Renal cortex interstitium (tissue), 11 donors: Measurements from ENCODE around the gene JPH2. TPM values are rescaled to one million over a fixed set of nuclear protein-coding genes. Genes with fewer than 3 reads are reported as not detected.

Experiments
- DNase-seq, 11 donors: peaks; one replicate each; pipeline ENCODE4 v3.0.0-alpha.2; 2013; ENCODE audit warnings: low read depth in 9 of 11, low spot score in 4 of 11; ENCODE audit errors: extremely low read depth in 1 of 11
- polyA plus RNA-seq, 3 donors: library from polyadenylated mRNA; unstranded; fragments of 120-200 nt; gene quantifications; one replicate each; pipeline ENCODE4 v1.2.1, GENCODE V29; 2013; ENCODE audit not compliant: insufficient read length in 3 of 3

The JPH2 gene
- polyA plus RNA-seq, 3 donors: 1.4 to 1.8 (median 1.7) TPM

DNA sequence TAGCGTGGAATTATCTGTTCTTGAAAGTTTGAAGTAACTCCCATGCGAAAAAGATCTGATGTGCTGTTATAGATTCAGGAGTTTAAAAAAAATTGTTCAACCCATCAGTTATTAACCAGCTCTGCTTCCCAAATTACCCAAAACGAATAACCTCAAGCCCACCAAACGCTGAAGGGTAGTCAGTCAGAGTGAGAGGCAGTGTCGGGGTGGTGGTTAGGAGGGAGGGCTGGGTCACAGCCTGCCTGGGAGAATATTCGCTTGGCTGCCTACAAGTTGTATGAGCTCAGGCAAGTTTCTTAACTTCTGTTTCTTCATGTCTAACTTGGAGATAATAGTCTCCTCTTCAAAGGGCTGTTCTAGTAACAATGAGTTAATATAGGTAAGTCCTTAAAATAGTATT is 114.6 kb downstream of the JPH2 start:
- DNase-seq: no peak

DNA sequence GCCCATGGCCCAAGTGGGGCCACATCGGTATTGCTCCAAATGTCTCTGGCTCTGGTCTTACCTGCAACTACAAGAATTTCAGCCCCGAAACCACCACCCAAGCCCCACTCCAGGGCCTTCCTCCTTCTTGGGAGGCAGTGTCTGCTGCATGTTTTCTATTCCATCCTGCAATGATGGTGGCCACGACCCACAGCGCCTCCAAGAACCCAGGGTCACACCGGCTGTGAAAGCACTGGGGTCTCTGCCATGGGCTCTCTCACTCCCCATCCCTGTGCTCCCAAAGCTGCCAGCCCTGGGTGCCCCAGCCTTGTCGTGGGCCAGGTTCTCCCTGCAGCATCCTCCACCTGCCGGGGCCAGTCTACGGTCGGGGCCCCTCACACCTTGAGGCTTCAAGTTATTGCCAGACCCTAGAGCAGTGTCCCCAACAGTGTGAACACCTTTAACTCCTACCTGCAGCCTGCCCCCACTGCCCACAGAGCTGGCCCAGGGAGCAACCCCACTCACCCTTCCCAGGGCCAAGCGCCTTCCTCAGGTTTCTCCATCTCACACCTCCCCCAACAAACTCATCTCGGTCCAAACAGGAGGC is 115.4 kb downstream of the JPH2 start:
- no peak for DNase-seq

DNA sequence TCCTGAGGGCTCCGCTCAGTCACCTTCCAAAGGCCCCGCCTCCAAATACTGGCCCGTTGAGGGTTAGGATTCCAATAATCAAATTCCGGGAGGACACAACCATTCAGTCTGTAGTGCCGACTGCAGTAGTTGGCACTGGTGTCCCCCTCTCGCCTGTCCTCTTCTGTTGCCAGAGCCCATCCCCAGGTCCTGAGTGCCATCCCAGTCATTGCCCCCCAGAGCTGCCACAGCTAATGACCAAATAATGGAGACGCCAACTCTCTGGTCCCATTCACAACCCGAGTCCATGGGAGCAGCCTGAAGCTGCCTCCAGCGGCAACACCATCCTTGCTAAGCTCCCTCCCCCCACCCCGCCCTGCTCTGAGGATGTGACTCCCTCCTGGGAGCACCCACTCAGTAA is 115.9 kb downstream of the JPH2 start:
- DNase-seq: no peak

DNA sequence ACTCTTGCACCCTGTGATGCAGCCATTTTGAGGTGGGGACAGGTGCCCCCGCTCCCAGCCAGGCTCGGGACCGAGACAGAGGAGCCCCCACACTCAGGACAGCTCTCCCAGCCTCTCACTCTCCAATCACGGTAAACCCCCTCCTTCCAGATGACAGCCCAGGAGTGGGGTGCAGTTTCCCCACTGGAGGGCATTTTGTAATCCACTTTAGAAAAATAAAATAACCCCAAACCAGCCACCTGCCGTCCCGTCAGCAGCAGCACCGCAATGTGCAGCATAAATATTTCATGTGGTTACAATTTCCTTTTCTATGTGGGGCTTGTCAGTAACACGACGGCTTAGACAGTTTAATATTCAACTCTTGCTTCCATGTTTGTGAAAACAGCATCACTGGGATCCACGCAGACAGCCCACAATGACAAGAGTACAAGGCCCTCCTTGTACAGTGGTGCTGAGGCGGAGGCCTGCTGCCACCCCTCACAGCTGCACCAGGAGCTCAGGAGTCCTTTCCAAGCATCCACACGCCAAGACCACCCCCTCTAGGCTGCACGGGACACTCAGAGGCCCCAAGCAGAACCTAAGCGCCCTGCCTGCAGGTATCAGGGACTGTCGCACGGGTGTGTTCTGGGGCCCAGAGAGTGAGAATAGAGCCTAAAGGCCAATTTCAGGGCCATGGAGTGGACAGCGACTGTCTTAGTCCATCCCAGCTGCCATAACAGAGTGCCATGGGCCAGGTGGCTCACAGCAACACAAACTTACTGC is 116.7 kb downstream of the JPH2 start:
- DNase-seq: no peak

DNA sequence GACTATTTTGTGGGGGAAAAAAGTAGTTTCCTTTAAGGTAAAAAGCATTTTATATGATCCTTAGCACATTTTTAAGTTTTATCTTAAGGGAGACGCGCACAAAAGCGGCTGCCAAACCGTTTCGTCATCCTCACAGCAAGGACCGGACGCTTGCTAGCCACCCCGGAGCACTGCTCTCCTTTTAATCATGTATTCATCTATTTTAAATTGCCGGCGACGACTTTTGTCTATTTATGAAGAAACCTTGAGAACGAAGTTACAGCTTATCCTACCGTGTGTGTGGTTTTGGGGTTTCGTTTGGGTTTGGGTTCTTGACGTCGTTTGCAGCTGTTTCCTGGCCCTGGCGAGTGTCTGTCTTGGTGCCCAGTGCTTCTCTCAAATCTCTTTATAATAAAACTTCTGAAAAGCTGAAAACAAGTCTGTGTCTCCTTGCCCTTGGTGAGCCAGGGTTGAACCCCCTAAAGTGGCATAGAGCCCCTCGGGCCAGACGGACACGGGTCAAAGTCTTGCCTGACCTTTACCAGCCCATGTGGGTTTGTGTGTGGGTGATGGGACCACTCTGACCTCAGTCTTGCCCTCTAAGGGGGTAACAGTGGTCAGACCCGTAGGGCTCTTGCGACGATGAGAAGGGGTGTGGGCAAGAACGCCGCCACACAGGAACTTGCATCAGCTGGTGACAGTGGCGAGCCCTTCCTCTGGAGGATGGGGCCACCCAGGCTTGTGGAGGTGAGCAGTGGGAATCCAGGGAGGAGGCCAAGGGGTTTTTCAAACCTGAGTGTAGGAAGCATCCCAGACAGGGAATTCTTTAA is 117.6 kb downstream of the JPH2 start:
- DNase-seq: no peak

DNA sequence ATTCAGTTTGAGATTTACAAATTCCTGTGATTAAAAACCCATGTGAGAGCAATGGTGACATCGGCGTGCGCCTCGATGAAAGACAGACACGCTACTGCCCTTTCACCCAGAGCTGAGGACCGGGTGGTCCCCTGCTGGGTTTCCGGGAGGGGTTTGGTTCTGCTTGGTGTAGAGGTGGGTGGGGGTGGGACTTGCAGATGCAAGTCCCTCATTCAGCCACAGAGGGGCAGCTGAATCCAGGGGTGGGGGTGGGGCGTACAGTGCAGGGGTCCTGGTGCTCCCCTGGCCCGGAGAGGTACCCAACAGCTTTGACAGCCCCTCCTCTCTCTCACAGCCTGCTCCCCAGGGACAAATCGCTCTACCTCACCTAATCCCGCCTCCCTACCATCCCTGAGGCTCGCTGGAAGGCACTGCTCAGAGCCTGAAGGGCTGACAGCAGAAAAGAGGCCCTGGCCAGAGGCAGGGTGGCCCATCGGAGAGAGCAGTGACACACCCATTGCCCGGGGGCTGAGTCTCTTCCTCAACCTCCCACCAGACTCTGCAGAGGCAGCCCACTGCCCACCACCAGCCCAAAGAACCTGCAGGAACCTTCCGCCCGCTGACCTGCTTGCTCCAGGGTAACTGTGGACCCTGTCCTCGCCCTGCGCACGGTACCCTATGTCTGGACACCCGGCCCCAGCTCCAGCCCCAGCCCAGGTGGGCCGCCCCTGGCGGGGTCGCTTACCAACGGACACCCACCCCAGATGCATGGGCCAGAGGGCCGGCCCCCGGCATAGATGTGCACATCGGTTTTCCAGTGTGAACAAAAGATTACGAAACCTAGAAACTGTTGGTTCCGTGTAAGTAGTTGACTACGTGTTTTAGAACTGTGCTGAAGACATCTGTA is 118.4 kb downstream of the JPH2 start:
- DNase-seq: no peak

DNA sequence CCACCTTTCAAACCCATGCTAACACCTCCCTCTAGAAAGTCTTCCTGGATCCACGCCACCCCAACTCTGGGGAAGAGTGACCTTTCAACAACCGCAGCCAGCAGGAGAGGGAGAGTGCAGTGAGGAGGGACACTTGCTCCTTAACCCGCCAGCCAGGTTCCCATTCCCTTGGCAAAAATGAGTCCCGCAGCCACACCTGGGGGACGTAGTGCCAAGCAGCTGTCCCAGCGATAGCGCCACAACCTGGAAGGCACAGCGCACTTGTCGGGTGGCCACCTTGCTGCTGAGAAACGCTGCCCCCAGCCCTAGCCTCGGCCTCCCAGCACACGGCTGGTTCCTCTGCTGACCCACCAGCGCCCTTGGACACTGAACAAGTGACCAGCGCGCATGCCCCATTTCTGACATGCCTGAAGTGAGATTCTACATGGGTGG is 119.3 kb downstream of the JPH2 start:
- DNase-seq: no peak

DNA sequence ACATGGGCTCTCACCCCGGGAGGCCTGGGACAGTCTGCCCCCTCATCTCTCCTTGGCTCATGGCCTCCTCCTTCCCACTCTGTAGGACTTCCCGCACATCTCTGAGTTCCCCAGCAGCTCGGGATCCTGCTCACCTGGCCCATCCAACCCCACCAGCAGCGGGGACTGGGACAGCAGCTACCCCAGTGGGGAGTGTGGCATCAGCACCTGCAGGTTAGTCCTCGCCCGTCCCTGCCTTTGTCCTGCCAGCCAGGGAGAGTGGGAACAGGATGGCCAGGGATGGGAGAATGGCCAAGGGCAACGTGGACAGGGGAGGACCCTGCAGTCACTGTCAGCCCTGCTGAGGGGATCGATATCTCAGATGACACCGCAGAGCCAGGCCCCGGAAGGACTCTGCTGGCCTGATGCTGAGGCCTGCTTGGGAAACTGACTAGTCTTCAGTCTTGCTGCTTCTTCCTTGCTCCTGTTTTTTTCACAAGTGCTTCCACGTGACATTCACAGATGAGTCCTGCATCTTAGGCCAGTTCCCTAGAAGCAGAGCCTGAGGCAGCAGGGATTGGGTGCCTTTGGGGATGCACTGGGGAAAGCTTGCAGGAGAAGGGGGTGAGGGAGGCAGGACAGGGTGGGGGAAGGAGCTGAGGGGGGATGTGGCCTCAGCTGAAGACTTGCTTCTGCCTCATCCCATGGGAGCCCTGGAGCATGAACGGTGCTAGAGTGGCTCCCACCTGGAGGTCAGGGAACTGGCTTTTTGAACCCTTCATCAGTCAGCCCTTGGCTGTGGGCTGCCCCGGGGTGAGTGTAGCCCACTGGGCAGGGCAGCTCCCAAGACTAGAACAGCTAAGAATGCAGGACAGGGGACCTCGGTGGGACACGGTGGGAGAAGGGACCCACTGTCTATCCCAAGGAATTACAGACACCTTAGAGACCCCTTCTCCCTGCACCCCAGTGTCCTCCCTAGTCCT is 120.1 kb downstream of the JPH2 start:
- no peak for DNase-seq

DNA sequence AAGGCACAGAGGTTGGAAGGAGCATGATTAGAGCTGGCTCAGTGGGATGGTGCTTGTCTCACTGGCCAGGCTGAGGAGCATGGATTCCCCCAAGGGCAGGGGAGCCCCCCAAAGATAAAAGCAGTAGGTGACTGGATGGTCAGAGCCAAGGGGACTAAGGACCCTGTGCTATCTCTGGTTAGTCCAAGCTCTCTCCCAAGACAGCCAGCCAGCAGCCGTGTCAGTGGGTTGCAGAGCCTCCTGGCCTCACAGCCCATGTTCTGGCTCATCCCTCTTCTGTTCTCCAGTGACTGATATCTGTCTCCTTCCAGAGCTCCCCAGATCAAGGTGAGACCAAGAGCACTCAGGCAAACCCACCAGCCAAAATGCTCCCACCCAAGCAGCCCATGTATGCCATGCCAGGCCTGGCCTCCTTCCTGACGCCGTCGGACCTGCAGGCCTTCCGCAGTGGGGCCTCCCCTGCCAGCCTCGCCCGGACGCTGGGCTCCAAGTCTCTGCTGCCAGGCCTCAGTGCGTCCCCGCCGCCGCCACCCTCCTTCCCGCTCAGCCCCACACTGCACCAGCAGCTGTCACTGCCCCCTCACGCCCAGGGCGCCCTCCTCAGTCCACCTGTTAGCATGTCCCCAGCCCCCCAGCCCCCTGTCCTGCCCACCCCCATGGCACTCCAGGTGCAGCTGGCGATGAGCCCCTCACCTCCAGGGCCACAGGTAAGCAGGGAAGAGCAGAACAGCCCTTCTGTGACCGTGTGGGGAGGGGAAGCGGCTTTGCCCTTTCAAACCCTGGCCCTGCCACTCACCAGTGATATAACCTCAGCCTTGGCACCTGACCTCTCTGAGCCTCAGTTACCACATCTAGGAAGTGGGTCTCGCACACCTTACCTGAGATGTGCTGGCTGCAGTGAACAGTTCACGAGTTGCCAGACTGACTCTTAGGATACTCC is 121.3 kb downstream of the JPH2 start:
- DNase-seq: no peak

DNA sequence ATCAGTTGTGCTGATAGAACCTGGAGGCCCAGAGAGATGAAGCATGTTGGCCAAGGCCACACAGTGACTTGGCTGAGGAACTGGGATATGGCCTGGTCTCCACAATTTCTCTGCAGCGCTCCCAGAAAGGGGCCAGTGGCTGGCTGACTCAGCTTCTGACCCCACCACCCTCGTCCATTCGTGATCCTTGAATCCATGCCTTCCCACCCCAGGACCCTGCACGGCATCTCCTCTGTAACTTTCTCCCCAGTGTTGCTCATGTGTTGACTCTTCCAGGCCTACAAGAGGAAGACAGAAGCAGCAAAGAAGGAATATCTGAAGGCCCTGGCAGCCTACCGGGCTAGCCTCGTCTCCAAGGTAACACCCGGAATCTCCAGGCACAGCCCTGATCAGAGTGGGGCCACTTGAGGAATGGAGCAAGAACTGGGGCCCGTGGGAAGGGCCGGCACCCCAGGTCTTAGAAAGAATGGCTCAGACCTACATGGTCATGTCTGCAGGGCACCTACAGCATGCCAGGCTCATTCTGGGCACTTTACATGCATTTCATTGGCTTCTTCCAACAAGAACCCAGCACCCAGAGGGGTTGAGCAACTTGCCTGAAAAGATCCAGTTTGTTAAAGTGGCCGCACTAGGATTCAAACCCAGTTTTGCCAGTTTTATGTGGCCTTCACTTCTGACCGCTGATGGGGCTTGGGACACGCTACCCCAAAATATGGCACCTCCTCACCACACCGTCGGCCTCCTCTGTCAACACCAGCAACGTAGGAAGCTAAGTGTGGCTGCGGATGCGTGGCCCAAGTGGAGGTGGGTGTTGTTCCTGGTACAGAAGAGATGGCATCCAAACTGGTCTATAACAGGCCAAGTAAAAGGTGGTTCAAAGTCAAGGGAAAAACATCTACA is 122.2 kb downstream of the JPH2 start:
- no peak for DNase-seq

Other genes starting within 250 kb of the JPH2 start
- gene OSER1, start 23.6 kb upstream of the JPH2 start, polyA plus RNA-seq: 10 to 100 TPM; 49.7 to 56.7 (median 50.7) TPM
- under 1 TPM; 0.12 to 0.50 (median 0.24) TPM for gene GDAP1L1, start 60.1 kb upstream of the JPH2 start, polyA plus RNA-seq
- 1 to 10 TPM; 7.4 to 8.6 (median 8.5) TPM for gene FITM2, start 124.0 kb upstream of the JPH2 start, polyA plus RNA-seq
- under 1 TPM; 0.37 to 0.64 (median 0.42) TPM for gene R3HDML, start 149.9 kb upstream of the JPH2 start, polyA plus RNA-seq
- gene HNF4A, start 168.5 kb upstream of the JPH2 start, polyA plus RNA-seq: 10 to 100 TPM; 50.4 to 53.0 (median 51.7) TPM